Osteocyte (in vitro differentiated cells): ENCODE measurements around the gene EPYC. TPM values are rescaled to one million over a fixed set of nuclear protein-coding genes. Genes with fewer than 3 reads are reported as not detected.

Experiments used
- DNase-seq: peaks from one replicate; pipeline ENCODE4 v3.0.0; 2021; ENCODE audit warnings: mixed read lengths; ENCODE audit not compliant: unreplicated experiment; ENCODE audit errors: extremely low spot score
- H3K27ac Mint-ChIP-seq: one replicate; pipeline ENCODE4 v1.8.0; 2021; ENCODE audit warnings: mild to moderate bottlenecking, mixed read lengths; ENCODE audit not compliant: unreplicated experiment
- H3K27me3 Mint-ChIP-seq: one replicate; pipeline ENCODE4 v1.8.0; 2021; ENCODE audit warnings: mixed read lengths; ENCODE audit not compliant: unreplicated experiment
- H3K36me3 Mint-ChIP-seq: one replicate; pipeline ENCODE4 v1.8.0; 2021; ENCODE audit warnings: mixed read lengths; ENCODE audit not compliant: unreplicated experiment
- H3K4me1 Mint-ChIP-seq: one replicate; pipeline ENCODE4 v1.8.0; 2021; ENCODE audit warnings: mixed read lengths; ENCODE audit not compliant: unreplicated experiment
- H3K4me3 Mint-ChIP-seq: one replicate; pipeline ENCODE4 v1.8.0; 2021; ENCODE audit warnings: mild to moderate bottlenecking, moderate library complexity, mixed read lengths; ENCODE audit not compliant: unreplicated experiment
- H3K9me3 Mint-ChIP-seq: one replicate; pipeline ENCODE4 v1.8.0; 2021; ENCODE audit warnings: mixed read lengths; ENCODE audit not compliant: unreplicated experiment
- total RNA-seq: library from RNA; stranded (reverse); gene quantifications from 2 replicates; pipeline ENCODE4 v1.2.1, GENCODE V29; 2021
- TF ChIP-seq, protein P1 (sequence below): fragments of 200-600 bp; sonication (generic); IDR thresholded peaks from 2 replicates; pipeline ENCODE4 v1.5.0; 2021; ENCODE audit warnings: antibody characterized with exemption, mild to moderate bottlenecking, moderate library complexity

Gene EPYC
- total RNA-seq, 1 donor from 2014 or later: not detected

DNA sequence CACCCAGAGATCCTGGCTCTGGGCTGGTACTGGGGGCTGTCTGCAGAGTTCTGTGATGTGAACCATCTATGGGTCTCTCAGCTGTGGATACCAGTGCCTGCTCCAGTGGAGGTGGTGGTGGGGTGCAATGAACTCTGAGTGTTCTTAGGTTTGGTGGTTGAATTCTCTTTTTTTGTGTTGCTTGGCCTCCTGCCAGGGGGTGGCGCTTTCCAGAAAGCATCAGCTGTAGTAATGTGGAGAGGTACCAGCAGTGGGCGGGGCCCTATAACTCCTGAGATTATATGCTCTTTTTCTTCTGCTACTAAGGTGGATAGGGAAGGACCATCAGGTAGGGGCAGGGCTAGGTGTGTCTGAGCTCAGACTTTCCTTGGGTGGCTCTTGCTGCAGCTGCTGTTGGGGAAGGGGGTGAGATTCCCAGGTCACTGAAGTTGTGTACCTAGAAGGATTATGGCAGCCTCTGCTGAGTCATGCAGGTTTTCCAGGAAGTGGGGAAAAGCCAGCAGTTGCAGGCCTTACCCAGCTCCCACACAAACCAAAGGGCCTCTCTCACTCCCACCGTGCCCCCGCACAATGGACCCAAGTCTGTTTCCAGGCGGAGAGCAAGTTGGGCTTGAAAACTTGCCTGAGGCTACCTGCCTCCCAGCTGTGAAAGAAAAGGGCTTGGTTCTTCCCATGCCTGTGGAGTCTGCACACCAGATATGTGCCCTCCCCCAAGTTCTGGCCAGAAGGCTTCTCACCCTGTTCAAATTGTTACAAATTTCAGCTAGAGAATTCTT lies 68.4 kb downstream of the EPYC start:
- no peak overlapping the region for H3K4me3 Mint-ChIP-seq
- TF ChIP-seq, protein P1, sequence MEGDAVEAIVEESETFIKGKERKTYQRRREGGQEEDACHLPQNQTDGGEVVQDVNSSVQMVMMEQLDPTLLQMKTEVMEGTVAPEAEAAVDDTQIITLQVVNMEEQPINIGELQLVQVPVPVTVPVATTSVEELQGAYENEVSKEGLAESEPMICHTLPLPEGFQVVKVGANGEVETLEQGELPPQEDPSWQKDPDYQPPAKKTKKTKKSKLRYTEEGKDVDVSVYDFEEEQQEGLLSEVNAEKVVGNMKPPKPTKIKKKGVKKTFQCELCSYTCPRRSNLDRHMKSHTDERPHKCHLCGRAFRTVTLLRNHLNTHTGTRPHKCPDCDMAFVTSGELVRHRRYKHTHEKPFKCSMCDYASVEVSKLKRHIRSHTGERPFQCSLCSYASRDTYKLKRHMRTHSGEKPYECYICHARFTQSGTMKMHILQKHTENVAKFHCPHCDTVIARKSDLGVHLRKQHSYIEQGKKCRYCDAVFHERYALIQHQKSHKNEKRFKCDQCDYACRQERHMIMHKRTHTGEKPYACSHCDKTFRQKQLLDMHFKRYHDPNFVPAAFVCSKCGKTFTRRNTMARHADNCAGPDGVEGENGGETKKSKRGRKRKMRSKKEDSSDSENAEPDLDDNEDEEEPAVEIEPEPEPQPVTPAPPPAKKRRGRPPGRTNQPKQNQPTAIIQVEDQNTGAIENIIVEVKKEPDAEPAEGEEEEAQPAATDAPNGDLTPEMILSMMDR: no peak
- H3K9me3 Mint-ChIP-seq: peaks cover 19% of the 10 kb centered on the region
- H3K36me3 Mint-ChIP-seq: no peaks in the 10 kb centered on the region
- H3K27ac Mint-ChIP-seq: no peak overlapping the region
- H3K27me3 Mint-ChIP-seq: no peaks in the 10 kb centered on the region
- DNase-seq: no peak
- peaks cover 18% of the 10 kb centered on the region for H3K4me1 Mint-ChIP-seq

DNA sequence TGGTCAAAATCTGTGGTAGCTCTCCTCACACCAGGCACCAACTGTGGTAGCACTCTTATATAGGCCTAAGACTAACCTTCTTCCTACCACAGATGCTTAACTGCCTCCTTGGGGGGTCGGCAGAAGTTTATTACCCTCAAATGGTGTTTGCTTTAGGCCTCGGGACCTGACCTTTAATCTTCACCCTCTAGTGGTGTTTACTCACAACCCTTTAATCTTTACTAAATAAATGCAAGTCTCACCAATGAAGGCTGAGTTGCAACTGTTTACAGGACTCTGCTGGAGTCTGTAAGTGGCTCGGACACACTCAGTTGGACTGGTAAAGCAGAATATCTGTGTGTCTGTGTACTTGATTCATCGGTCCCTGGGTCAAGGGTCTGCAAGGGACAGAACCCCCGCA lies 79.2 kb downstream of the EPYC start:
- TF ChIP-seq, protein P1: no peak
- H3K27me3 Mint-ChIP-seq: no peaks in the 10 kb centered on the region
- peaks cover 33% of the 10 kb centered on the region for H3K9me3 Mint-ChIP-seq
- H3K36me3 Mint-ChIP-seq: no peaks in the 10 kb centered on the region
- no peak overlapping the region for H3K27ac Mint-ChIP-seq
- H3K4me1 Mint-ChIP-seq: peaks cover 11% of the 10 kb centered on the region
- no peak for DNase-seq
- no peak overlapping the region for H3K4me3 Mint-ChIP-seq

DNA sequence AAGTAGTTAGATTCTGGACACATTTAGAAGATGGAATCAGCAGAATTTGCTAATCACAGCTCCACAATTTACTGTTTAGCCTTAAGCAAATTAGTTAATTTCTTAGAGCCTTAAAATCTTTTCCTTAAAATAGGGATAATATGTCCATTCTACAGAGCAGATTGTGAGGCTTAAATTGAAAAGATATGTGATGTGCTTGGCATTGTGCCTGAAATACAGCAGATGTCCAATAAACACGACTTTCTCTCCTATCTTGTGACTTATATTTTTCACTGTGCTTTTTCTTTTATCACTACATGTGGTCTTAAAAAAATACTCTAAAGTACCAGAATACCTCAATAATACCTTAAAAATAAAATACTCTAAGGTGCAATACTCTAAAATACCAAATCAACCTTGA lies 80.4 kb downstream of the EPYC start:
- TF ChIP-seq, protein P1: no peak
- H3K4me3 Mint-ChIP-seq: no peak overlapping the region
- H3K27ac Mint-ChIP-seq: no peak overlapping the region
- H3K9me3 Mint-ChIP-seq: peaks cover 26% of the 10 kb centered on the region
- no peaks in the 10 kb centered on the region for H3K36me3 Mint-ChIP-seq
- no peak for DNase-seq
- peaks cover 11% of the 10 kb centered on the region for H3K4me1 Mint-ChIP-seq
- H3K27me3 Mint-ChIP-seq: no peaks in the 10 kb centered on the region

DNA sequence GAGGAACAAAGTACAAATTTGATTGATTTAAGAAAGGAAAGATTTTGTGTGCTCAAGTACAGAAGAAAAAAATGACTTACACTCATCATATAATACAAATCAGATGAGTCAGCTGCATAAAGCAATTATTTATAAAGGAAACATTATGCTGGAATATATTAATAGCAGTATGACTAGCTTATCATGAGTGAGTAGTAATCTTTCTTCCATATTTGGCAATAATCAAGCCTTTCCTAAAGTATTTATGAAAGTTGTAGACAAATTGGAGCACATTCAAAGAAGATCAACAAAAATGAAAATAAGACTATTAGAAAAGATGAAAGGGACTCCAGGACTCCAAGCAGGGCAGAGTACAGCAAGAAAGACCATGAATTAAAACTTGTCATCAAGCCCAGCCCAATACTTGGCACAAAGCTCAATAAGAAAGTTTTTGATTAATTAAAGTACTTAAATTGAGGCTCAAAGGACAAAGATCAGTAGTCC lies 82.6 kb downstream of the EPYC start:
- Mint-ChIP-seq H3K4me1 (peaks cover 11% of the 10 kb centered on the region), H3K9me3 (peaks cover 11% of the 10 kb centered on the region), H3K36me3 (no peaks in the 10 kb centered on the region), H3K27me3 (no peaks in the 10 kb centered on the region), H3K4me3 (no peak overlapping the region), H3K27ac (peak overlapping the region; percentile 70)
- DNase-seq: no peak
- TF ChIP-seq, protein P1: no peak

DNA sequence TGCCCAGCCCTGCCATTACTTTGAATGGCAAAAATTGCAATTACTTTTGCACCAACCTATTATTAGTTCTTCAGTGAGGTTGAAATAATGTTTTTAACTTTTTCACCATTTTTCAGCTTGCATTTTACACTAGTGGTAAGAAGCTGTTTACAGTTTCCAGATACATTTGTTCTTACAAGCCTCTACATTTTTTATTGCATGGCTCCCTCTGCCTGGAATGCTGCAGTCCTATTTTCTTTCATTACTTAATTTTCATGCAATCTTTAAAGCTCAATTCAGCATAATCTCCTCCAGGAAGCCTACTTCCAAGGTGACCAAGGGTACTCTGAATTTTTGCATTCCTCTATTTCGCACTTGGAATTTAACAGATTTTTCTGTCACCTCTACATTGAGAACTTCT lies 83.2 kb downstream of the EPYC start:
- DNase-seq: no peak
- Mint-ChIP-seq H3K27ac (peak overlapping the region; percentile 70), H3K27me3 (no peaks in the 10 kb centered on the region), H3K4me3 (no peak overlapping the region), H3K36me3 (no peaks in the 10 kb centered on the region), H3K4me1 (peaks cover 11% of the 10 kb centered on the region), H3K9me3 (peaks cover 5% of the 10 kb centered on the region)
- TF ChIP-seq, protein P1: peak; percentile 17
